Calu3 (cell line): ENCODE results near the gene NSUN6. TPM values are rescaled to one million over a fixed set of nuclear protein-coding genes. Genes with fewer than 3 reads are reported as not detected.

Experiments
- BruUV-seq: library from RNA; stranded (reverse); fragments of 400-500 nt; replicated peaks from 2 replicates; lab custom pipeline; 2021; lab: Mats Ljungman, UMichigan
- CTCF ChIA-PET: fragments of 300-600 bp; sonication (Branson Sonifier 250); formaldehyde crosslinking; loops from one replicate; lab custom pipeline; 2022; ENCODE audit warnings: antibody characterized with exemption; lab: Charles Lee
- DNase-seq: peaks from one replicate; pipeline ENCODE4 v3.0.0; 2022
- H3K27ac Mint-ChIP-seq: one replicate; pipeline ENCODE4 v1.8.0; 2022; ENCODE audit warnings: mixed read lengths; ENCODE audit not compliant: unreplicated experiment
- H3K27me3 Mint-ChIP-seq: one replicate; pipeline ENCODE4 v1.8.0; 2022; ENCODE audit warnings: mixed read lengths; ENCODE audit not compliant: unreplicated experiment
- H3K36me3 Mint-ChIP-seq: one replicate; pipeline ENCODE4 v1.8.0; 2022; ENCODE audit warnings: mild to moderate bottlenecking, moderate library complexity, mixed read lengths; ENCODE audit not compliant: insufficient read depth, unreplicated experiment
- H3K4me1 Mint-ChIP-seq: one replicate; pipeline ENCODE4 v1.8.0; 2022; ENCODE audit warnings: mild to moderate bottlenecking, low read depth, mixed read lengths; ENCODE audit not compliant: unreplicated experiment
- H3K4me3 Mint-ChIP-seq: one replicate; pipeline ENCODE4 v1.8.0; 2022; ENCODE audit warnings: mild to moderate bottlenecking, low read depth, moderate library complexity, mixed read lengths; ENCODE audit not compliant: unreplicated experiment
- H3K9me3 Mint-ChIP-seq: one replicate; pipeline ENCODE4 v1.8.0; 2022; ENCODE audit warnings: low read depth, mixed read lengths; ENCODE audit not compliant: unreplicated experiment
- CTCF ChIP-seq: fragments of 200-600 bp; IDR thresholded peaks from one replicate; pipeline ENCODE4 v1.8.0; 2022; ENCODE audit warnings: antibody characterized with exemption; ENCODE audit not compliant: unreplicated experiment
- intact Hi-C: fragments of 100-400 bp; cut with micrococcal nuclease; formaldehyde crosslinking; loops from one replicate; pipeline ENCODE4 v1.10.0; 2022; ENCODE audit not compliant: unreplicated experiment
- total RNA-seq: library from RNA; stranded (reverse); gene quantifications from 2 replicates; pipeline ENCODE4 v1.2.3, GENCODE V29; 2022

NSUN6 gene
- total RNA-seq, 1 experiment from 2014 or later = 10.5 TPM

- CTCF ChIA-PET = no interaction called here
- intact Hi-C loops = no loop called here
- no peak for DNase-seq
- Mint-ChIP-seq H3K36me3 (no peaks in the 10 kb centered on the region), H3K27ac (no peak overlapping the region), H3K9me3 (no peaks in the 10 kb centered on the region), H3K4me1 (no peaks in the 10 kb centered on the region), H3K27me3 (no peaks in the 10 kb centered on the region), H3K4me3 (no peak overlapping the region)
- TF ChIP-seq CTCF = no peak
- no TSS peak for BruUV-seq
Observed at GRCh38 chr10:18539335-18539734, 112.1 kb downstream of the NSUN6 start.

GRCh38 chr10:18533896-18534295, 117.5 kb downstream of the NSUN6 start:
- Mint-ChIP-seq H3K4me1 (no peaks in the 10 kb centered on the region), H3K4me3 (no peak overlapping the region), H3K36me3 (no peaks in the 10 kb centered on the region), H3K9me3 (no peaks in the 10 kb centered on the region), H3K27ac (no peak overlapping the region), H3K27me3 (no peaks in the 10 kb centered on the region)
- CTCF ChIA-PET = no interaction called here
- TF ChIP-seq CTCF = no peak
- intact Hi-C loops = no loop called here
- no peak for DNase-seq
- no TSS peak for BruUV-seq

GRCh38 chr10:18532881-18533535, 118.4 kb downstream of the NSUN6 start:
- Mint-ChIP-seq H3K9me3 (no peaks in the 10 kb centered on the region), H3K27ac (no peak overlapping the region), H3K4me3 (no peak overlapping the region), H3K36me3 (no peaks in the 10 kb centered on the region), H3K27me3 (no peaks in the 10 kb centered on the region), H3K4me1 (no peaks in the 10 kb centered on the region)
- no TSS peak for BruUV-seq
- CTCF ChIA-PET = interaction anchor here (1.1 kb wide), 1 partner anchor 9 kb away, joined by 5 read pairs; no protein-coding TSS in a partner anchor
- no peak for DNase-seq
- TF ChIP-seq CTCF = no peak
- intact Hi-C loops = no loop called here

- no peak for TF ChIP-seq CTCF
- Mint-ChIP-seq H3K9me3 (no peaks in the 10 kb centered on the region), H3K4me1 (no peaks in the 10 kb centered on the region), H3K4me3 (no peak overlapping the region), H3K27ac (no peak overlapping the region), H3K27me3 (no peaks in the 10 kb centered on the region), H3K36me3 (no peaks in the 10 kb centered on the region)
- DNase-seq = no peak
- intact Hi-C loops = no loop called here
- CTCF ChIA-PET = no interaction called here
- no TSS peak for BruUV-seq
Observed at GRCh38 chr10:18528292-18528691, 123.1 kb downstream of the NSUN6 start.
